NCI-H524 treated with DMSO at 0.1 percent for 48 hours (cell line): ENCODE measurements around the gene CAMTA1.
A peak's percentile ranks its signal among the peaks of the same experiment; 100 is the strongest.
"Not testable (repeated sequence)": the region's sequence is repeated elsewhere in the genome, so short reads cannot be mapped to it uniquely, and the experiment has no call there.

Experiments
- DNase-seq: peaks from one replicate; lab custom pipeline; 2025; lab: John Stamatoyannopoulos, UW

The CAMTA1 gene

DNA sequence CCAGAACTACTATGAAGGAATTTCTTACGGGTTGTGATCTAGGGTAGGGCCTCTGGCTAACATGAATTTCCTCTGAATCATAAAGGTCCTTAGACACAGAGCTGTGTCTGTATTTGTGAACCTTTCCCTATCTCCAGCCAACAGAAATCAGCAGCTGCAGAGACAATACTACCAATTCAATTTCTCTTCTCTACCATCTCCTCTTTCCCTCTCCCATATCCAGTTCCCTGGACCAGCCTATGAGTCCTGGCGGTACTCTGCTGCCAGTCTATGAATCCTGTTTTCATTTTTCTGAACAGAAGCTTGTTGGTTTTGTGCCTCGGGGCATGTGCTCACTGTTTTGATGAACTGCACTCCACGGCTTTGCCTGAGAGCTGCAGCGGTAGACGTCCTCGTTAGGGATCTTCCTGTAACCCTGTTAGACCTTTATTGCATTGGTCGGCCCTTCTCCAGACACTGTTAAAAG is 527.9 kb downstream of the CAMTA1 start:
- no peak for DNase-seq

DNA sequence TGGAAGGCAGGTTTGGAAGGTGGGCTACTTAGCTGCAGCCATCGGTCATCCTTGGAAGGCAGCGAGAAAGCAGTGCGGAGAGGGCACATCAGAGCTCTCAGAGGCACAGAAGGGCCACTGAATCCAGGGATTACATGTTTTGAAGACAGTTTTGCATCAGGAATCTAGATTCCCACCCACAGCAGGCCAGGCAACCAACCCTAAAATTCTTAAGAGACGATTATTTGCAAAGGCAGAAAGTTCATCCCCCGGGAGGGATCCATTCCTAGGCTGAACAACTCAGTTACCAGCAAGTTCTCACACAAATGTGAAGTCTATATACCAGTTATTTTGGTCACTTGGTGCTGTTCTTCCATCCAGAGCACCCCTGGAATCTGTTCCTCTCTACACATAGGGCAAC is 528.6 kb downstream of the CAMTA1 start:
- DNase-seq = no peak

DNA sequence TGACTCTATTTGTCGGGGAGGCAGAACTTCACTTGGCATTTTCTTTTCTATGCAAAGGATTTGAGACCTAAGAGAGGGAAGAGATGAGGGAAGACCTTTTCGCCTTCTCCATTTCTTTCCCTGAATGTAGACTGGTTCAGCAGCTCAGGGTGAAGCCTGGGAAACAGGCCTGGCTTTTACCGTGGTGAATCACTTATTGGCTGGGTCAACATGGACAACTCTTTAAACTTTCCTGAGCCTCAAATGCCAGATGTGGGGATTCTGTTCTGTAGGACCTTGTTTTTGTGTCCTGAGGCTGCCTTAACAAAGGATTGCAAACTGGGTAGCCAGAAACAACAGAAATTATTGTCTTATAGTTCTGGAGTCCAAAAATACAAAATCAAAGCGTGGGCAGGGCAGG is 530.1 kb downstream of the CAMTA1 start:
- DNase-seq = no peak

DNA sequence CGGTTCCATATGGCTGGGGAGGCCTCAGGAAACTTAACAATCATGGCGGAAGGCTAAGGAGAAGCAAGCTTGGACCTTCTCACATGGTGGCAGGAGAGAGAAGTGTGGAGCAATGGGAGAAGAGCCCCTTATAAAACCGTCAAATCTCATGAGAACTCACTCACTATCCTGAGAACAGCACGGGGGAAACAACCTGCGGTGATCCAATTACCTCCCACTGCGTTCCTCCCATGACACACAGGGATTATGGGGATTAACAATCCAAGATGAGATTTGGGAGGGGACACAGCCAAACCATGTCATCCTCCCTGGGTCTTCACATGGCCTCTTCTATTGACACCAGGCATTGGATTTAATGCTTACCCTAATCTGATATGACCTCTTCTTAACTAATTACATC is 530.7 kb downstream of the CAMTA1 start:
- DNase-seq = no peak

DNA sequence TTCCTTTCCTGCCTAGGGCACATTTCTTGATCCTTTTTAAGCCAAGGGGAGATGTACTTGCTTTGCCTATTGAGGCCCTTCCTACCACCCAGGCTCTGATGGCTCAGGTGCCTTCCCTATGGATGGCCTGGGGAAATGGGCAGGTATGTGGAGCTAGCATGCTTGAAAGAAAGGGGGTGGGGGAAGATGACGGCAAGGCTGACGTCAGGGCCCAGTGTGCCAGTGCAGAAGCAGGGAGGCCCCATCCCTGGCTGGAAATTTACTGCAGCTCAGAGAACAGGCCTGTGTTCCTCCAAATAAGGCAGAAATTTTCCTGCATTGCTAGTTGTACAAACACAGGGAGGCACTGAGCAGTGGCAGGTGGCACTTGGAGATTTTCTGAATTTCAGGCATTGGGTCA is 532.6 kb downstream of the CAMTA1 start:
- no peak for DNase-seq

DNA sequence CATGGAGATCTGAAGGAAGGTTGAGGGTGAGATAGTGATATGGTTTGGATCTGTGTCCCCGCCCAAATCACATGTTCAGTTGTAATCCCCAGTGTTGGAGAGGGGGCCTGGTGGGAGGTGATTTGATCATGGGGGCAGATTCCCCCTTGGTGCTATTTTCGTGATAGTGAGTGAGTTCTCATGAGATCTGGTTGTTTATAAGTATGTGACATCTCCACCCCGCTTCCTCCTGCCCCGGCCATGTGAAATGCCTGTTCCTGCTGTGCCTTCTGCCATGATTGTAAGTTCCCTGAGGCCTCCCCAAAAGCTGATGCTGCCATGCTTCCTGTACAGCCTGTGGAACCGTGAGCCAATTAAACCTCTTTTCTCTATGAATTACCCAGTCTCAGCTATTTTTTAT is 533.9 kb downstream of the CAMTA1 start:
- DNase-seq = no peak

DNA sequence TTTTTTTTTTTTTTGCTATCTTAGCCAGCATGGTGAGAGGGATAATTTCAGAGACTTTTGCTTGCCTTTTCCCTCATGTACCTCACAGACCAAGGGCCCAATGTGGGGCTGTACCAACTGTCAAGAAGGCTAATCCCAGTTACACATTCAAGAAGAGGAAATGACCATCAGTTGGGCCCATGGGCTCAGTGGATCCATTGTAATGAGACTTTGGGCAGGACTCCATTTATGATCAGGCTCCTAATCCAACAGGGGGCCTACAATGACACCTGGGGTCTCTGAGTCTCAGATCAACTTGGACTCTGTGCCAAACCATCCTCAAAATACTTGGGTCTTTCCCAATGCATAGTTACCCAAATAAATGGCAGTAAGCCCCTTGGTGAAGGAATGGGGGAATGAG is 535.4 kb downstream of the CAMTA1 start:
- DNase-seq = no peak

DNA sequence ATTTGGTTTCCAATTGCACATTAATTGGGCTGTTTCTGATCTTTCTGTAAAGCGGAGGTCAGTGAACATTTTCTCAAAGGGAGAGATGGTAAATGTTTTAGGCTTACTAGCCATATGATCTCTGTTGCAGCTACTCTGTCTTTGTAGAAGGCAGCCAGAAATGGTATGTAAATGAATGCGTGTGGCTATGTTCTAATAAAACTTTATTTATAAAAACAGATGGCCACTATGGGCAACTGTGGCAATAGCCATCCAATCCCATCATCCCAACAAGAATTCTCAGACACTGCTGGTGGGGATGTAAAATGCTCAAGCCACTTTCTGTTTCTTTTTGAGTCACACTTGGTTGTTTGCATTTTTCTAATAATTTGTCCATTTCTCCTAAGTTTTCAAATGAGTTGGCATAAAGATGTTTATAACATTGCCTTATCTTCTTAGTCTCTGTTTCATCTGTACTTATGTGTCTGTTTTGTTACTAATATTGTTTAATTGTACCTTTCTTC is 537.1 kb downstream of the CAMTA1 start:
- no peak for DNase-seq

DNA sequence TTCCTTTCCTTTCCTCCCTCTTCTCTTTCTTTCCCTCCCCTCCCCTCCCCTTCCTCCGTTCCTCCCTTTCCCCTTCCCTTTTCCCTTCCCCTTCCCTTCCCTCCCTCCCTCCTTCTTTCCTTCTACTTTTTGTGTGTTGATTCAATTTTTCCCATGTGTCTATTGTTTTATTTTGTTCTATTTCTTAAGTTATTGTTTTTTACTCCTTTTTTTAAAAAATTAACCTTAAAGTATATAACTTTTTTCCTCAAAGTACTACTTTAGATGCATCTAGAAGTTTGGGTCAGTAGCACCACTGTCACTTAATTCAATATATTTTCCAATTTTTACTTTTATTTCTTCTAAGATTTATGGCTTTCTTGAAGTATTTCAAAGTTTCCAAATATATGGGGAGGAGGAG is 537.7 kb downstream of the CAMTA1 start:
- no peak for DNase-seq

DNA sequence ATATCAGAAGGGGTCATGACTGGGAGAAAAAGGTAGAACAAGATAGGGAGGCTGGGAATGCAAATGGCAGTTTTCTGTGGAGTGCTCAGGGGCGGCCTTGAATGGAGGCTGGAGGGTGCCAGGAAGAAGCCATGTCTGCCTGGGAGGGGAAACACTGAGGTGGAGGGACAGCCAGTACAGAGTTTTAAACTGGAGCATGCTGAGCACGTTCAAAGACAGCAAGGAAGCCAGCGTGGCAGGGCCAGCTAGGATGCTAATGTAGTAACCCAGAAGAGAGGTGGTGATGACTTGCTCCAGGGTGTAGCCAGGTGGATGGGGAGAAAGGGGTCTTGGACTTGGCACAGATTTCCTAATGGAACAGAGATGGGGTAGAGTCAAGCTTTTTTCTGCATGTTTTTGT is 540.0 kb downstream of the CAMTA1 start:
- no peak for DNase-seq

DNA sequence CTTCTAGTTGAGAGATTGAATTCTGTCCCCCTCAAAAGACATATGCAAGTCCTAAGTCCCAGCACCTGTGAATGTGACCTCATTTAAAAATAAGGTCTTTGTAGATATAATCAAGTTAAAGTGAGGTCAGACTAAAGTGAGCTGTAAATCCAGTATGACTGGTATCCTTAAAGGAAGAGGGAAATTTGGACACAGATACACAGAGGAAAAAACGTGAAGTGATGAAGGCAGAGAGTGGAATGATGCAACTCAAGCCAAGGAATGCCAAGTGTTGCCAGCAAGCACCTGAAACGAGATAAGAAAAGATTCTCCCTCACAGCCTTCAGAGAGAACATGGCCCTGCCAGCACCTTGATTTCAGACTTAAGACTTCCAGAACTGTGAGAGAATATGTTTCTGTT is 541.1 kb downstream of the CAMTA1 start:
- no peak for DNase-seq

DNA sequence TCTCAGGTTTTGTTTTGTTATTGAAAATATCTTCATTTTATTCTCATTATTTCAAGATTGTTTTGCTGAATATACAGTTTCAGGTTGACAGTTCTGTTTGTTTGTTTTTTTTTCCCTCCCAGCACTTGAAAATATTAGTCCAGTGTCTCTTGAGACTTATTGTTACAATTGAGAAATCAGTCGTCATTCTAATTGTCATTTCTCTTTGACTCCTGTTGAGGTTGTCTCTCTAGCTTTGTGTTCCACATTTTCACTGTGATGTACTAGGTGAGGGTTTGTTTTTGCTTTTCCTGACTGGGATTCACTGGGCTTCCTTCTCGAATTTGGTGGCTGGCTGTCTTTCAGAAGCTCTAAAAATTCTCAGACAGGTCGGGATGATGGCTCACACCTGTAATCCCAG is 542.6 kb downstream of the CAMTA1 start:
- DNase-seq = no peak

DNA sequence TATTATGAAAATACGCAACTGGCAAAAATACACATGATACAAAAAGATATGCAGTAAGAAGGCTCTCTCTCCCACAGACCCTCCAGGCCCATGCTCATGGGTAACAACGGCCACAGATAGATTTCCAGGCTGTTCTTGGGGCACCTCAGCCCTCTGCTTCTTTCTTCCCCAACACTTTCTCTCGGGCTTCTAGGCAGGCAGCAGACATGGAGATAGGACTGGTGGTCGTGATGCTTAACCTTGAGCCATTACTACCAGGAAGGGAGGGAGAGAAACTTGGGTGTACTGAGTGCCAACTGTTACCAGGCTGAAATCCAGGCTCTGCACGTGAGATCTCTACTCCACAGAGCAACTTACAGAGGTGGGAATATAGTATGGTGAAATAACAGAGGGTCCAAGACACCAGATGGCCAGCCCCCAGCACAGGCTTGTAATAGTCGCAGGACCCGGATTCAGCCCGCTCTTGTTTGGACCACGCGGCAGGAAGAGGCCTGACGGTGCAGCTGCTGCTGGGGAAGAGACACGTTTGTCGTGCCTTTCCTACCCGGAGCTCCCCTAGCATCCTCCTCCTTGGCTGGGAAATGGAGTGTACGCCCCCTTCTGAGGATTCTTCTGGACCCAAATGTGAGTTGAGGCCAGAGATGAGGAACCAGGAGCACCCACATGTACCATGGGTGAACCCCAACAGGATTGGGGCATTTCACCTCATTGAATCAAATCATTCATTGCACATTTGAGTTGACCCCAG is 544.8 kb downstream of the CAMTA1 start:
- no peak for DNase-seq

DNA sequence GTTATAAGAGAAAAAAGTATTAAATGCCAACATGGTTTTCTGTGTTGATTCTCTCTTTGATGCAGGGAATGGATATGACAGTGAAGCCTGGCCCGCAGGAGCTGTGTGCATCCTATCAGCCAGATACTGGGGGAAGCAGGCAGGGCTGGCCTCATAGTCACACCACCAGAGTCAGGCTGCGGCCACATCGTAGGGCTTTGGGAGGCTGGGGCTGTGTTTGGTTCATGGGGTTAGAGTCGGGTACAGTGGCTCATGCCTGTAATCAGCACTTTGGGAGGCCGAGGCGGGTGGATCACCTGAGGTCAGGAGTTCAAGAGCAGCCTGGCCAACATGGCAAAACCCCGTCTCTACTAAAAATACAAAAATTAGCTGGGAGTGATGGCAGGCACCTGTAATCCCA is 545.5 kb downstream of the CAMTA1 start:
- not testable (repeated sequence) for DNase-seq

DNA sequence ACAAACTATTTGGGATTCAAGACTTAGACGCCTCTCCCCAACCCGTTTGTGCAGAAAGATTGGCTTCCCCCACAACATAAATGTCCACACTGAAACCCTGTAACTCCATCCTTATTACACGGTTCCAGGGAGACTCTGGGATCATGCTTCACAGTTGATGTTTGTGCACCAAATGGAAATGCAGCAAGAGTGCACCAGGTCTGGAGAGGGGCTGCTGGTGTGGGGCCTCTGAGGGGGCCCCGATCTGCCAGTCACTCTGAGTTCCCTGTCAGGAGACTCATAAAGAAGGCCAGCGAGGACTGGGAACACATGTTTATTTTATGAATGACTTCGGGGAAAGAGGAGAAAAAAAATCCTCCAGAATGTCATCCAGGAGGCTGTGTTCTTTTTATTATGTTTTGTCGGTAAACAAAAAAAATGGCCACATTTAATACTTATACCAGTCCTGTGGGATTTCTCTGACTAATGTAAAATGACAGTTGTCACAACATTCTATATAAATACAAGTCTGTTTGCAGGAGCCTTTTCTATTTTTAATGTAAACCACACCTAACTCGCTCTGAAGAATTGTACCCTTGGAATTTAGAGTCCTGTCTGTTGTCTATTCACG is 546.8 kb downstream of the CAMTA1 start:
- DNase-seq = no peak

DNA sequence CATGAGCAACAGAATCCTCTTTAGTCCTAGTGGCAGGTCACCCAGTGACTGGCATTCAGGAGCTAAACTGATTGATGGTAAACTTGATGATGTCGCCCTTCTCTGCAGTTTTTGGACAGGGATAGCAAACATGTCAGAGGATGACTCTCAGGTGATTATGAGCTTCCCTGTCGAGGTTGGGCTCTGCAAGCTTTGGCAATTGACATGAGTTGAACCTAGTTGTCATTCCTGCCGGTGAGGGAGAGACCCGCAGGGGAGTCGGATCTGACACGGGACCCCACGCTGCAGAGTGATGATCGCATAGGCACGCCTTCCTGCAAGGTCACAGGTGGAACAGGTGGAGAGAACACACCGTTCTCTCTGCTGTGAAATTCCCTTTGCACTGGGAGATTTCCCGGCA is 547.8 kb downstream of the CAMTA1 start:
- DNase-seq = no peak

DNA sequence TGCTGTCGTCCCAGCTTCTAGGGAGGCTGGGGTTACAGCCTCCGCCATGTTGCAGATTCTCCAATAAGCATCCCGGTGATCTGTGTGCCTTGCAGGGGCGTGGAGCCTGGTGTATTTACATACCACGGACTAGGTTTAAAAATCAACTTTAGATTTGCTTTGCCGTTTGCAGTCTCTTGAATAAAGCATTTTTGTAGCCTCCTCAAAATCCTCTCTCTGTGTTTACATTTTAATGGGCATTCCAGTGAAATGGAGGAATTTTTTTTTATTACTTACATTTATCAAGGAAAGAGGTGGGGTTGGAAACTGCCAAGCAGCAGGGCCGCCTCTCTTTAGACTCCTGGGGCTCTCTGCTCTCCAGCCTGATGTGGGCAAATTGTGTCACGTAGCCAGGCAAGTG is 548.4 kb downstream of the CAMTA1 start:
- no peak for DNase-seq

DNA sequence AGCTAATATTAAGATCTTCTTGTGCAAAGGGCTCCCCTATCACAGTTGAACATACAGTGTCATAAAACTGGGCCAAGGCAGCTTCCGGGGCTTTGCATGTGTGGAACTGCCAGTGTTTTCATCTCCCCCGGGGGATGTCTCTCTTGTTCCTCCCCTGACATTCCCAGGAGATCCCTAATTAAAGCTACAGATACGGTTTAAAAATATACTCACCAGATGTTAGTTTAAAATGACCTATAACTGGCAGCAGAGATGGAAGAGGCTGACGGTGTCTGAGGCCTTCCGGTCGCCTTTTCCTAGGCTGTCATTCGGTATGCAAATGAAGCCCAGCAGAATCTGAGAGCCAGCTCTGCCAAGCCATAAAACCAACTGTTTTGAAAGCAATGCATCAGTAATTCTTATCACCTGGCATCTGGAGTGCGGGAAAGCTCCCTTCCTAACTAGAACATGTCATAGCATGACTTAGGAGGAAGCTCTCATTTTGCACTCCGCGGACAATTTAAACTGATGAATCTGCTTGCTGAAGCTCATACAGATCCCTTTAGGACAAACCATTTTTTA is 549.3 kb downstream of the CAMTA1 start:
- DNase-seq = peak; percentile 49

DNA sequence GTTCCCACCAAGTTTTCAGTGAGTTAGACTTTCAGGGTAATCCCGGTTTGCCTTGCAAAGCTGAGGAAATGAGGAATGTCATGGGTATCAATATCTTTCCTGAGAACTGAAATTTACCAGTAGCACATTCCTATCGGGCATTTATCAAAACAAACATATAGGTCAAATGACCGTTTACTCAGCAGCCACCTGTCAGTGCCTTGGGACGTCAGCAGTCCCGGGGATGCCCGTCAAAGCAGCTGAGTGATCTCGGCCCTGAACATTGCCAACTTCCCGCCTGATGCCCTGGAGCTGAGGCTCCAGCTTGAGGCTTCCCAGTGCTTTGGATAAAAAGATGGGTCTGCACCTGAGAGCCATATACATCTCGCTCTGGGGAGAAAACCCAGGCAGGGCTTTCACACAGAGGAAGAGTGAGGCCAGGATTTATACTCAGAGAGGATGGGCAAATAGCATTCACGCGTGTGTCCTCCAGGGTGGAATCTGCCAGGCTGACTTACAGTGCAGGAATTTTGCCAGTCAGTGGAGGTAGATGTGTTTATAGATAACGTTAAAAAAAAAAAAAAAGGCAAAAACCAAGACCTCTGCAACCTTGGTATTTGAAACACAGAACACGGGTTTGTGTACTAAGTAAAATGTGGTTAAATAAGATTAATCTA is 550.1 kb downstream of the CAMTA1 start:
- no peak for DNase-seq

DNA sequence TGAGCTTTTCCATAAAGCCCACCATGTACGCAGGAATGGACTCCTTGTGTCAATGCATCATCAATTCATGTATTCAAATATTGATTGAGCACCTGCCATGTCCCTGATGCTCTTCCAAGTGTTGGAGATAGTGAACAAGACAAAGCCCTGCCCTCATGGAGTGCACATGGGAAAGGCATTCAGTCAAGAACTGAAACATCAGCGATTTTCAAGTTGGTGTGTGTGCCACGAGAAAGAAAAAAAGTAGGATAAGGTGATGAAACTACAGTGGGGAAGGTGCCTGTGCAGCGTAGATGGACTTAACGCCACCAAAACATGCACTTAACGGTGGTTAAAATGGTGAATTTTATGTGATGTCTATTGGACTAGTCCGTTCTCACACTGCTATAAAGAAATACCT is 553.2 kb downstream of the CAMTA1 start:
- no peak for DNase-seq

DNA sequence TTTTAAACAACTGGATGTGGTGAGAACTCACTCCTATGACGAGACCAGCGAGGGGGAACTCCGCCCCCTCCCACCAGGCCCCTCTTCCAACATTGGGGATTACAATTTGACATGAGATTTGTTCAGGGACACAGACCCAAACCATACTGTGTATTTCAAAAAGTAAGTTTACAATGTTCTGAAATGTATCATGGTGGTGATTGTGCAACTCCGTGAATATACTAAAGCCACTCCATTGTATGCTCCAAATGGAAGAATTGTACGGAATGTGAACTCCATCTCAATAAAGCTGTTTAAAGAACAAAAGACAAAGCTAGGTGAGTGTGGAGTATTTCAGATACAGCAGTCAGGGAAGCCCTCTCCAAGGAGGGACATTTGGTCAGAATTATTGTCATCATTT is 553.8 kb downstream of the CAMTA1 start:
- DNase-seq = no peak

DNA sequence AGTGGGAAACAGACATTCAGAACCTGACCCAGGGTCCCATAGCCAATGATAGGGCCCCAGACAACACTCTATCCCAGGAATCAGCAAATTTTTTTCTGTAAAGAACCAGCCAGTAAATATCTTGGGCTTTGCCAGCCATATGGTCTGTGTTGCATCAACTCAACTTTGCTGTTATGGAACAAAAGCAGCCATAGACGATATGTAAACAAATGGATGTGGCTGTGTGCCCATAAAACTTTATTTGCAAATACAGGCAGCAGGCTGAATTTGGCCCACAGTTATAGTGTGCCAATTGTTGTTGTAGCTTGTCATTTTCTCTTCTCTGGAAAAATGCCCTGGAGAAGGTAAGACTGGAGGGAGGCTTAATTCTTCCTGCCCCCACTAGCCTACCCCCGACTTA is 554.7 kb downstream of the CAMTA1 start:
- no peak for DNase-seq
